ENCODE results near the gene DPP6.

The DPP6 gene

DNA sequence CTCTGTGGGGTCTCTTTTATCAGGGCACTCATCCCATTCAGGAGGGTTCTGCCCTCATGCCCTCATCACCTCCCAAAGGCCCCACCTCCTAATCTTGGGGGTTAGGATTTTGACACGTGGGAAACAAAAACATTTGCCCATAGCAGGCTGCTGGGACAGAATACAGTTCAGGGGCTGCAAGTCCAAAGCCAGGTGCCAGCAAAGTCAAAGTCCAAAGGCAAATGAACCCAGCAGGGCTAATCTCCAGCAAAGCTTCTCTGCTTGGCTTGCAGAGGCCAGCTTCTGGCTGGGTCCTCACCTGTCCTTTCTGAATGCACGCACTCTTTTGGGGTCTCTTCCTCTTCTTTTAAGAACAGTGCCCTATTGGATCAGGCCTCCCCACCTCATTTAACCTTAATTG is 359.9 kb downstream of the DPP6 start:
- DNase-seq (ENCODE audit: low read depth in 2 of 2) = no peak

DNA sequence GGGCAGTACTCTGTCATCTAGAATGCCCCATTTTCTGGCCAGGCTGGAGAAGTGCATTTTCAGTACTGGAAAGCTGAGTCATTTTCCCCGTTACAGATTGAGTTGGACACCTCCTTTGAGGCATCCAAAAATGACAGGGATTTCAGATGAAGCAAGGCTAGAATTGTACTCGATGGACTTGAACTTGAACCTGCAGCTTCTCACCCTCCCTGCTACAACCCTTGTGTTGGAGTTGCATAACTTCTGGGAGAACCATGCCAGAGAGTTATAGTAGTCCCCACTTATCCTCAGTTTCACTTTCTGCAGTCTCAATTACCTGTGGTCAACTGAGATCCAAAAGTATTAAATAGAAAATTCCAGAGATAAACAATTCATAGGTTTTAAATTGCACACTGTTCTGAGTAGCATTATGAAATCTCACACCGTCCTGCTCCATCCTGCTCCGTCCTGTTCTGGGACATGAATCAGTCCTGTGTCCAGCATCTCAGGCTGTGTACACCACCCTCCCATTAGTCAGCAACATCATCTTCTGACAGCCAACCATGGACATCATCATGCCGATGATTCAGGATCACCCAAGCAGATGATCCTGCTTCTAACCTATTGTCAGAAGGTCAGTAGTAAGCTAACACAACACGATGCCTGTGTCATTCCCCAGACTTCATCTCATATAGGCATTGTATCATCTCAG is 363.7 kb downstream of the DPP6 start:
- DNase-seq (ENCODE audit: low read depth in 2 of 2) = no peak

DNA sequence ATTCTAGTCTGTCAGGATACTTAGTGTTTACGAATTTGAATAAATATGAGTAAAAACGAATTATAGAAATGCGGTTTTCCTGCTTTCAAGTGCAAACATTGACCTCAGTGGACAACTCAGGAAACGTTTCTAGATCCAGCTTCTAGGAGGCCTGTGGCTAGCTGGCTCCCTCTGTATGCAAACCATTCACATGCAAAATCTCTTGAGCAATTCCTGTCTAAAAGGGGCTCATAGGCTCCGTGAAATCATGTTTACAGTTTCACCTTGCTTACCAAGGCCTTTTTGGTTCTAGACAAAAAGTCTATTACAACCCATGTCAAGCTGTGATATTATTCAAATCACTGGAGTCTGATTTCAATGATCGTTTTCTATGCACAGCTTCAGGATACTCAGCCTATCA is 364.5 kb downstream of the DPP6 start:
- DNase-seq (ENCODE audit: low read depth in 2 of 2) = no peak

DNA sequence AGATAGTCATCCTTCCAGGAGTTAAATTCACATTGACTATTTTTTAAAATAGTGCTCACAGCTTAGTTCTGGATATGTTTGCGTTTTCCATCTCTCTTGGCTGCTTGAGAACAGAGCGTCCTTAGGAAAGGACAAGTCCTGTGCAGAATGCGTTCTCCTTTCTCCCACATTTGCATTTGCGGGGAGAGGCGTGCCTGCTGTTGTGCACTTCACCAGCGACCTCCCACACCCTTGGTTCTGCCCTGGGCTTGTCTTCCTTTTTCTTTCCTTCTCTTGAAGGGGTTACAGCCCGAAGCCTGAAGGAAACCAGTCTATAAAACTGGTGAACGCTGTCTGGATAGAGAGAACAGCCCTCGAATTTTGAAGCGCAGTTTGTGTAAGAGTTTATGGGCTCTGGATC is 367.1 kb downstream of the DPP6 start:
- DNase-seq (ENCODE audit: low read depth in 2 of 2) = no peak

DNA sequence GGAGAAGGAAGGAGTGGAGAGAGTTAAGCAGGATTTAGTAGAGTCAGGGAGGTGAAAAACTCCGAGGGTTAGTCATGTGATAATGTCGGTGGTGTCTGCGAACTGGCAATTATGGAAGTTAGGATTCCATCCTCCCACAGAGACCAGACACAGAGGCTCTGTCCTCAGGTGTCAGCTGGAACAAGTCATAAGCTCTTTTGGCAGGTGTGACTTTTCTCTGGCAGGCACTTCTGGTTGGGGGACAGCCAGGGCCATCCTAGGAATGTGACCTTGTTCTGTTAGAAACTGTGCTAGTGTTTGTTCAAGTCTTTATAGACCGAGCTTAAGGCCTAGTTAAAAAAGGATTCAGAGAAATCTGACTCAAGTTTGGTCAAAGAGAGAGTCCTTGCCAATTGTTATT is 371.0 kb downstream of the DPP6 start:
- no peak for DNase-seq (ENCODE audit: low read depth in 2 of 2)

DNA sequence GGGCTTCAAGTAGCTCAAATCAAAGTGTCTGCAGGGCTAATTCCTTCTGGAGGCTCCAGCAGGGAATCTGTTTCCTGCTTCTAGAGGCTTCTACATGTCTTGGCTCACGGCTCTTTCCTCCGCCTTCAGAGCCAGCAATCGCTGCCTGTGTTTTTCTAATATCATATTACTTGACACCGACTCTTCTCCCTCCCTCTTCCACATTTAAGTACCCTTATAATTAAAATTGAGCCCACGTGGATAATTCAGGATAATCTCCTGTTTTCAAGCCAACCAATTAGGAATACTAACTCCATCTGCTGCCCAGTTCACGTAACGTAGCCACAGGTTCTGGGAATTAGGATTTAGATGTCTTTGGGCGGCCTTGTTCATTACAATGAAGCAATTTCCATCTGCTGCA is 372.2 kb downstream of the DPP6 start:
- no peak for DNase-seq (ENCODE audit: low read depth in 2 of 2)

DNA sequence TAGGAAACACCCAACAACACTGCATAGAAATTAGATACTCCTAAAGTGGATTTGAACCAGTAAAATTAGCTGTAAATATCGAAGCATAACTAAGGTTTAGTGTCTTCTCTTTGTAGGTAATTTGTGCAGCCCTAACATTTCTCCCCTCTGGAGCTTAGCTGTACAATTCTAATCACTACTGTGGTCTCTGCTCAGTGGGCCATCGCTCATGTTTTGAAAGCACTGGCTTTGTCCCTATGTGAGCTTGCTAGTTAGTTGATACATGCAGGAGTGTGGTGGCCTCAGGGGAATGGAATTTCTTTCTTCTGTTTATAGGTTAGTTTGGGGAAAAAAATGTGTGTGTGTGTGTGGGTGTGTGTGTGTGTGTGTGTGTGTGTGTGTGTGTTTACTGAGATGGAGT is 373.1 kb downstream of the DPP6 start:
- DNase-seq (ENCODE audit: low read depth in 2 of 2) = no peak

DNA sequence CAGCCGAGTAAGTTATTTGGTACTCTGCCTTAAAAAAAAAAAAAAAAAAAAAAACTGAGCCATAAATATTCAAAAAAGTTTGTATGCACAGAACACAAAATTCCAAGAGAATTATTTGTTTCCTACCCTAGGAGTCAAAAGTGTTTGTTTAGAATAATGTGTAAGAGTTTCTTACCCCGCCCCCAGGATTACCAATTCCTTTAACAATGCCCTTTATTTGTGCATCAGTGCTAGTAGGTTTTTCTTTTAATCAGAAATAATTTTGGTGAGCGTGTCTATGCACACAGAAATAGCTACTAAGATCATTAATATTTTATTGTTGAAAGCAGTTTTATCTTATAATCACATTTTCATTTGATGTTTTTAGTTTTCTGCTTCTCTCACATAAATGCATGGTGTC is 374.6 kb downstream of the DPP6 start:
- no peak for DNase-seq (ENCODE audit: low read depth in 2 of 2)

DNA sequence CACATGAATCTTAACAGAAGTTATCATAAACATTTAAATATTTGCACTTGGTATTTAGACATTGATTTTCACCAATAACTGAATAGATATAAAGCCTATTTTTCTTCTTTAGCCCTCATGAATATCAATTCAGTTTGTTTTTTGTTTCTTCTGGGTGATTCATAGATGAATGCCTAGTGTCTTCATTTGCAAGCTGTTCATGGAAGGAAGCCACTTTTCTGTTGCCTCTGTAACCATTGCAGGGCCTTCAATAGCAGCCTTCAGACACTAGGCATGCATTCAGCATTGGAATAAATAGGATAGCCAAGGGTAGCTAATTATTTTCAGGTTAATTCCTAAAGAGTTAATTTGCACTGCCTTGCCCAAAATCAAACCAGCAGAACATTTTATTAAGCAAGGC is 375.3 kb downstream of the DPP6 start:
- no peak for DNase-seq (ENCODE audit: low read depth in 2 of 2)

DNA sequence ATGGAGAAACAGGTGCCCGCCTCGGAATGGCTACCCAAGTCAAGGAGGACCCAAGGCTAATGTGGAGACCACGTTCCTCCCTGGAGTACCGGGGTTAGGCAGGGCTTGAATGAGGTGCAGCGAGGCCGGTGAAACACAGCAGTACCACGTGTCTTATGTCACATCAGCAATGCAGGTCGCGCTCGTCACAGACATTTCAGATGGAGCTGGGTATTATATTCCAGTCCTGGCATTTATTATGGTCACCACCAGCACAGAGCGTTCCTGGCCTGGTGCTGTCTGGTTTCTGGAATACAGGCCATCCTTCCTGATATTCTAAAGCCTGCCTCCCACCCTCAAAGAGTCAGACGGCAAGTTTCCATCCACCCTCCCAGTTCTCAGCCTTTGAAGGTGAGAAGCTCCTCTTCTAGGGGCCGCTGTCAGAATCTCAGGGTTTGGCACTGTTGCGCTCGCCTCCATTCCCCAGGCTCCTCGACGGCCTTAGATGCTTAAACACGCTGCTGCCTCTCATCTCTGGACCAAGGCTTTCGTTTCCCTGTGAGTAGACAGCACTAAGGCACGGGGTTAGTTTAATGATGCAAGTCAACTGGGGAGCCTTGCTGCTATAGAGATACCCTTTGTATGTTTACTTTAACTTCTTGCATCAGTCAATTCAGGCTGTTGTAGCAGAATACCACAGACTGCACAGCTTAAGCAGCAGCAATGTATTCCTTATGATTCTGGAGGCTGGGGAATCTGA is 377.6 kb downstream of the DPP6 start:
- no peak for DNase-seq (ENCODE audit: low read depth in 2 of 2)

DNA sequence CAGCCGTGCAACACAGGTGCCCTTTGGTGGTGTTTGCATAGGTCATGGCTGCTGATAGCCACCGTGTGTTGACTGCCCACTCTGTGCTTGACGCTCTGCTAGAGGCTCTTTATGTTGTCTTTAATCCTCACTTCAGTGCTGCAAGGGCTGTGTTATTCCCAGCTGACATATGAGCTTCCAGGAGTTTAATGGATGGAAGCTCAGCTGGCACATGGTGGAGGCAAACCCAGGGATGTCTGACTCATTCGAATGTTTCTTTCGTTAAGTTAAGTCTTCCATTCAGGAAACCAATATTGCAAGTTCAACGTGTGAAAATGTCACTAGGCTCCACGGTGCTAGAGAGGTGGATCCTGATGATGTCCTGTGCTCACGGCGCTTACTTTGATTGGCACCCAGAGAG is 378.4 kb downstream of the DPP6 start:
- no peak for DNase-seq (ENCODE audit: low read depth in 2 of 2)

DNA sequence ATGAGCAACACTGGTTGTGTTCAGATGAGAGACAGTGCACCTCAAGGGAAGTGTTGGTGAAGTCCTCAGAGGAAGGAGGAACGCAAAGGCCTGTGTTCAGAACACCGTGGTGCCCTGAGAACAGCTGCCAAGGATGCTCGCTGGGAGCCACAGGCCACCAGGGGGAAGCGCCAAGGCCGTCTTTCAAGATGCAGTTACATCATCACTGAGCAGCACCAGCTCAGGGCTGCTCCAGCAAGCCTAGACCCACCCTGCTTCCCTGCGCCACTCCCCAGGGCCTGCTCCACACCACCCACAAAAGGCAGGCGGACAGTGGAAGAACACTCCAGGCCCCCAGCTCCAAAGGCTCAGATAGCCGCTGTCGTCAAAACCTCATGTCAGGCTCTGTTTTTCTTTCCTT is 378.8 kb downstream of the DPP6 start:
- no peak for DNase-seq (ENCODE audit: low read depth in 2 of 2)

DNA sequence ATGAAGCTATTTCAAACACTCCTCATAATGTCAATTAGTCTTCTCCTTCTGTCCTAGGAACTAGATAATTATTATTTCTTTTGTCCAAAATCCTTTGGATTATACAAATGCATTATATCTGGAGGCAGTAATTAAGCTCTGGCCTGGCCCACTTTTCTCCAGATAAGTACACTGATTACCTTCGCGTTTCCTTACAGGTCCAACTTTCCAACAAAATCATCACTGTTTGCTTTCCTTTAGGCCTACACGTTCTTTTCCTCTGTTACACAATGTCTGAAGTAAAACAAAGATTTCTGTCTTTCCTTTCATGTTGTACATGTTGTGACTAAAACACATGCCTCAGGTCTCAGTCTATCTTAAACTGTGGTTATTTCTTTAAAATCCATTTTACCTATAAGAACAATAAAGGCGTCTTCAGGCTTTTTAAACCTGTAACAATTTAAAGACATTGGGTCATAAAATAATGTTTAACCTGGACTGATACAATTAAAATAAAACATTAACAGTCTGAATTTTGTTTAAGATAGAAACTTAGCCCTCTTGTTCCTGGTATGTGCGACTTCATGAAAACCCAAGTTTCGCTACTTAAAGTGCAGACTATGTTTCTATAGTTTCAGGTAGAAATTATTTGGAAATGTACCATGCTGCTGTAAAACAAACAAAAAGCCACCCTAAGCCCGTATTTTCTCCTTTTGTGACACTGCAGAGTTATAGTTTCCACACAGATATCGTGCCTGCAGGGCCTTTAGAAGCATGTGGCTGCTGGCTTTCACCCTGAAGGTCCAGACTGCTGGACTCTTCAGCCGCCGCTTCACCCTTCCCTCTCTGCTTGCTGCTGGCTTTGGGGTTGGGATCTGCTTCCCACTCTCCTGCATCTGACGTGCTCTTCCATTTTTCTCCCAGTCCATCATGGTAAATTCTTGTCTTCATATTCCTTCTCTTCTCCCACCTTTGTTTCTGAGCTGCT is 381.7 kb downstream of the DPP6 start:
- DNase-seq (ENCODE audit: low read depth in 2 of 2) = no peak

DNA sequence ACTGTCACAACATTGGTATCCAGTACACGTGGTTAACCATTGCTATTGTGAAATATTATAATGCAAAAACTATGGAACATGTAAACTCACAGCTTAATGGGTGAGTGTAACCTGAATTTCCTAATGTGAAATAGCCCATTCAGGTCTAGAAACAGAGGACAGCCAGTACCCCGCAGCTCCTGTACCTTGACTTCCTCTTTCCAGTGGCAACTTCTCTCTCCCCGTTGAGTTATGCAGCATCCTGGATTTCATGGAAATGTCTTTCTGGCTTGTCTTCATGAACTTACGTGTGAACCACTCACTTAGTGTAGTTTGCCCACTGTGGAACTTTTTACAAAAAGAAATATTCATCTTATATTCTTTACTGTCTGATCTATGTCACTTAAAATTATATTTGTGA is 384.4 kb downstream of the DPP6 start:
- no peak for DNase-seq (ENCODE audit: low read depth in 2 of 2)

DNA sequence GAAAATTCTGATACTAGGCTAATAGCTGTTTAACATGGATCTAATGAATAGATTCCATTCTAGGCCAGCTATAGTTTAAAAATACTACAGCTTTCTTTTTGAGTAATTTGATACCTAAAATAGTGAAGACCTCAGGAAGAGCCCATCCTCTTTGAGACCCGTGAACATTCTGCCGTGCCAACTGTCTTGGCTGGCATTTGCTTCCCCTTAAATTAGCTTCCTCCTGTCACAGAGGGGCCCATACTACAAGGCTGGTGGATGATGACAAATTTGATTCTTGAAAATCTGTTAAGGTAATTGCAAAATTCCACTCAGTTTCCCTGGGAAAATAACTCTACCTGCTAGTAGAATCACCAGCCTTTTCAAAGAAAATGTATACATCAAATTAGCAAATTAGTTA is 385.0 kb downstream of the DPP6 start:
- DNase-seq (ENCODE audit: low read depth in 2 of 2) = no peak

DNA sequence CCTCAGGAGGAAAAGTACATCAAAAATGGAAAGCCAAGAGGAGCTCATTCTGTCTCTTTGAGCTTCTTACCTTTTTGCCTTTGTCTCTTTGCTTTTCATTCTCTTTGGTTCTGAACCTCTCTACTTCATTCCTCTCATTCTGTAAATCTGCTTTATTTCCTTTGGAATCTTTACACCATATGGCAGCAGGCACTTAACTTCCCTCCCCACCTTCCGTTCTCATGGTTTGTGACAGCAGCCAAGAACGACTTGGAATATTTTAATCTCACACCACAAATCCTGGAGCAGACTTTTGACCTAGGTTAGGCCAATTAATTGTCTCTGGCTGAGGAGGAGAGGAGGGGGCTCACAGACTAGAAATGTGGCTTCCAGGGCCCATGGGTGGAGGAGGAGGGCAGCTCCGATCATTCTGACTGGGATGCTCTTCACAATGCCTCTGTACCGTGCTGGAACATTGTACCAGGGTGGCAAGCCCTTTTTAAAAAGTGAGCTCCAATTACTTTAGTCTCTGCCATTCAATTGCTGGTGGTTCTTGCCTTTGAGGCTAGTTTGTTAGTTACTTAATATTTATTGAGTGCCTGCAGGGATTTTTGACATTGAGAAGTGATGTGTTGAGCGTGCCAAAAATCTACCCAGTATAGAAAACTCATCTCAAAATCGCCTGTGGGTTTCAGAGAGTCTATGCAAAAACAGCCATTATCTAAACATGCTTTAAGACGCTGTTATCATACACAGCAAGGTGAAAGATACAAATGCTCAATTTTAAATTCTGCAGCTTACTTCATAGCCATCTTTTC is 386.6 kb downstream of the DPP6 start:
- no peak for DNase-seq (ENCODE audit: low read depth in 2 of 2)

DNA sequence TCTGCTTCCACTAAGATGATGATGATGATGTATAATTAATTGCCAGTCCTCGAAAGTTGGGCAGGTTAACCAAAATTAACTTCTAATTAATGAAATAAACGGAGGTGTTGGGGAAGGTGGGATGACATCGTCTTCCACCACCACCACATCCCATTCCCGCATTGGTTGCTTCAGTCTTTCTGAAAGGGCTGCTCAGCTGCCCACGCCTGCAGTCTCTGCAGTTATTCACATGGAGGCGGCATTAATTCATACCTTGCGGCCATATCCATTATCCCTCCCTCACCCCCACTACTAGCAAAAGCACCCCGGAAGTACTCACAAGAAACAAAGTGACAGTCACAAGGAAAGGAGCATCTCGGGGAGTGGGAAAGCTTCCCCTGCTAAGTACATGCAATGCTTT is 387.9 kb downstream of the DPP6 start:
- DNase-seq (ENCODE audit: low read depth in 2 of 2) = no peak

DNA sequence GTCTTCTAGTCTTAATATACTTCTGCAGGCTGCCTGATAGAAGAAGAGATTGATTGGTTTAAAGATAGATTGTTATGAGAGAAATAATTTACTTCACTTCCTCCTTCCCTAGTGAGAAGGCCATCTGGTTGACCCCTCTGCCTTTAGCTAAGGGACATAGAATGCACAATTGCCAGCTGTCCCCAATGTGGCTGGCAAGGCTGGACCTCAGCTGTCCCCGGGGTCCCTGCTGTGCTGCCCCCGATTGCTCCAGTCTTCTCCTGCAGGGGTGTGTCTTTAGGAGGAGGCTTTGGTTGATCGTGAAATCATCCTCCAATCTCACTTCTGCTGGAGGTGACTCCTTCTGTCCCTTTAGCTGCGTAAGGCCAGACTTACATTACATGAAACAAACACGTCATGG is 388.5 kb downstream of the DPP6 start:
- DNase-seq (ENCODE audit: low read depth in 2 of 2) = no peak

DNA sequence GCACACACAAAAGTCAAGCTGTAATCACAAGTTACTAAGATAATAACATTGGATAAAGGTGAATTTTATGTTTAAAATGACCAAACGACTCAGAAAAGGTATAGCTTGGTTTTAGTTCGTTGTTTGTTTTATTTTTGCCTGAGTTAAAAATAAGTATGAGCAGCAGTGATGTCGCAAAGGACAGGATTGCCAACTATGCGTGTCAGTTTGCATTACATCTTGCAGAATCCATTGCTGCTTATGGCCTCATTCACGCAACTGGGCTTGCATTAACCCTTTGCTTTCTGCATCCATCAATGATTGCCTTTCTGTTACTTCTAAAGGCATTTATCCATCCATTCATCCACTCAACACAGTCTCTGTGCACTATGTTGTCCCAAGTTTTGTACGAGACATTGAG is 389.6 kb downstream of the DPP6 start:
- DNase-seq (ENCODE audit: low read depth in 2 of 2) = no peak

DNA sequence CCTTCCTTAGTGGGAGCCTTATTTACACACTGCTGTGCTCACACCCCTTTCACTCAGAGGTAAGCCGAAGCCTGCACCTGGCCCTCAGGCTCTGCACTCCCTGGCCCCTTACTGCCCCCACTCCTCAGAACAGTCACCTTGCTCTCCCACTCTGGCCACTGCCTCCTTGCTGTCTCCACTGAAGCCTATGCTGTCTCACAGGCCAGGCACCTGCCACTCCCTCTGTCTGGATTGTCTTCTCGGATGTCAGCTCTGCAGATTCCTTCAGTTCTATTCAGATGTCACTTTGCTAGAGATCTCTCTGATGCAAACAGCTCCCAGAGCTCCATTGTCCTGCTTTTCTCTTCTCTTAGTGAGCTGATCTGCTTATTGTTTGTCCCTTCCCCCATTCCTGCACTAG is 390.7 kb downstream of the DPP6 start:
- no peak for DNase-seq (ENCODE audit: low read depth in 2 of 2)

DNA sequence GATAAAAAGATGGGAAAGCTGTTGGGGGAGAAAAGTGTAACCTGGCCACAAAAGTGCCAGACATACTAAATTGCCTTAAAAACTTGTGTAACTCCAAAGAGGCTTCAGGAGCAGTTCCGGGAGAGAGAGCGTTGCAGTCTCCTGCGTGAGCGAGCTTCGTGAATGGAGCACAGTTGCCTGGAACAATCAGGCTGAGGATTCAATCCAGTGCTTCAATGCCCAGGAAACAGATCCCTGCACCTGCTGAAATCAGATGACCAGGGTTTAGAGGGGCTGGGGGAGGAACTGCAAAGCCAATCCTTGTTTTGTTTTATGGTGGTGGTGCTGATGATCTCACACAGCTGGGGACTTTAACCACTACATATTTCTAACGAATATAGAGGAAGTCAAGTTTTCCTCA is 398.3 kb downstream of the DPP6 start:
- no peak for DNase-seq (ENCODE audit: low read depth in 2 of 2)

All from stimulated activated CD8-positive, alpha-beta memory T cell treated with anti-CD3 and anti-CD28 coated beads, Interleukin-15, amount 100 ng/mL, for 4 hours (primary cell).